ENCODE results near the gene PHF2. TPM values are rescaled to one million over a fixed set of nuclear protein-coding genes. Genes with fewer than 3 reads are reported as not detected.
A peak's percentile ranks its signal among the peaks of the same experiment; 100 is the strongest.

Gene PHF2
- total RNA-seq, 1 experiment from 2014 or later, result 11.6 TPM

GRCh38 chr9:93673839-93674334 lies 97.5 kb downstream of the PHF2 start:
- CTCF ChIA-PET, result no interaction called here
- POLR2A ChIA-PET, result no interaction called here
- Mint-ChIP-seq H3K27ac (no peak overlapping the region), H3K4me1 (no peaks in the 10 kb centered on the region), H3K4me3 (no peak overlapping the region), H3K27me3 (ENCODE audit: low read depth) (no peaks in the 10 kb centered on the region), H3K36me3 (no peaks in the 10 kb centered on the region), H3K9me3 (no peaks in the 10 kb centered on the region)
- peak; percentile 5 for DNase-seq (ENCODE audit: low spot score)
- TF ChIP-seq SP1 (CRISPR knock-in tag; conservative IDR thresholded peaks at IDR 0.05) (no peak), ZSCAN18 (CRISPR knock-in tag; IDR thresholded peaks at IDR 0.05) (no peak)
- no peak for ATAC-seq

- CTCF ChIA-PET, result no interaction called here
- Mint-ChIP-seq H3K36me3 (no peaks in the 10 kb centered on the region), H3K27ac (no peak overlapping the region), H3K27me3 (ENCODE audit: low read depth) (no peaks in the 10 kb centered on the region), H3K4me1 (no peaks in the 10 kb centered on the region), H3K9me3 (no peaks in the 10 kb centered on the region), H3K4me3 (no peak overlapping the region)
- TF ChIP-seq KAT7 (CRISPR knock-in tag; IDR thresholded peaks at IDR 0.05; ENCODE audit: borderline replicate concordance), result no peak
- no peak for TF ChIP-seq E2F4 (CRISPR knock-in tag; IDR thresholded peaks at IDR 0.05; ENCODE audit: borderline replicate concordance, low read depth)
- TF ChIP-seq MLX (CRISPR knock-in tag; IDR thresholded peaks at IDR 0.05), result no peak
- no peak for TF ChIP-seq CTCF (IDR thresholded peaks at IDR 0.05)
- TF ChIP-seq RELA (CRISPR knock-in tag; IDR thresholded peaks at IDR 0.05; ENCODE audit: borderline replicate concordance), result no peak
- no peak for TF ChIP-seq ATF1 (CRISPR knock-in tag; IDR thresholded peaks at IDR 0.05)
- no peak for TF ChIP-seq IRF1 (CRISPR knock-in tag; IDR thresholded peaks at IDR 0.05)
- no peak for TF ChIP-seq CDX4 (CRISPR knock-in tag; IDR thresholded peaks at IDR 0.05; ENCODE audit: borderline replicate concordance)
- no peak for TF ChIP-seq JUN (CRISPR knock-in tag; IDR thresholded peaks at IDR 0.05)
- no peak for TF ChIP-seq NR3C1 (CRISPR knock-in tag; conservative IDR thresholded peaks at IDR 0.05; ENCODE audit: low read depth)
- TF ChIP-seq MXD4 (CRISPR knock-in tag; IDR thresholded peaks at IDR 0.05; ENCODE audit: borderline replicate concordance), result no peak
- no peak for TF ChIP-seq ZNF263 (CRISPR knock-in tag; IDR thresholded peaks at IDR 0.05; ENCODE audit: low read depth)
- no peak for TF ChIP-seq USF1 (CRISPR knock-in tag; IDR thresholded peaks at IDR 0.05)
- TF ChIP-seq ZSCAN18 (CRISPR knock-in tag; IDR thresholded peaks at IDR 0.05), result no peak
- POLR2A ChIA-PET, result no interaction called here
- DNase-seq (ENCODE audit: low spot score) (peak; percentile 1), ATAC-seq (no peak)
Measured at GRCh38 chr9:93674580-93675335, 98.4 kb downstream of the PHF2 start.
